ENCODE results near the gene ZNF775.

ZNF775 gene

DNA sequence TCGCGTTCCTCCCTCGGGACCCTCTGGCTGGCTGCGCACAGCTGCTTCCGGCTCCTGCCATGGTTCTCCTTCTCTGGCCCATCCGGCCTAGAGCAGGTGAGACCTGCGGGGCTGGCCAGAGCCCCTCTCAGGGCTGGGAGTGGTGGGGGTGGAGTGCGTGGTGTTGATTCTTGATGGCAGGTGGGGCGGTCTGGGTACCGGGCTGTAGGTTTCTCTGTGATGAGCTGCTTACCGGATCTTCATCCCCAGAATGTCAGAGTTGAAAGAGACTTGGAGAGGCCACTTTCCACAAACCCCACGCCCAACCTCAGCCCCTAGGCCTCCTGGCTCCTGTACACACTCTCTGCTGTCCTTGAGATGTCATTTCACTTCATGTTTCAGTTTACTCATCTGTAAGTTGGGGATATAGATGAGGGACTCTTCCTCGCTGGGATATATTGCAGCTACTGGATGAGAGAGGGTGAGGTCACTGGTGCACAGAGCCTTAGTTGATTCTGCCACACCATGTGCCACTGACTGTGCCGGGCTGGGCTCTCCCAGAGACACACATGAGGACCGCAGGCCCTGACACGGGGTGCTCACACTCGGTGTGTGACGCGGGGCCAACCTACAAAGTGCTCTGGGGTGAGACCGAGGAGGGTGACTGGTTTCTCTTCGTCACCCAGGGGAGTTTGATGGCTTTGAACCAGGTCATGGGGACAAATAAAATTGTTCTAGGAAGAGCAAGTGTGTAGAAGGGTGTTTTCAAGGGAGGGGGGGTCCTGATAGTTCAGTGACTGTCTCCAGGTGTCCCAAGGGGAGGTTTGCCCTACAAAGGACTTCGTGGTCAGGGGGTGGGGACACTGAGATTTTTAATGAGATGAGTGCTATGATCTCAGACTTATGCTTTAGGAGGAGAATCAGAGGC, 29.5 kb downstream of the ZNF775 start:
- FAIRE-seq: peak; percentile 75

DNA sequence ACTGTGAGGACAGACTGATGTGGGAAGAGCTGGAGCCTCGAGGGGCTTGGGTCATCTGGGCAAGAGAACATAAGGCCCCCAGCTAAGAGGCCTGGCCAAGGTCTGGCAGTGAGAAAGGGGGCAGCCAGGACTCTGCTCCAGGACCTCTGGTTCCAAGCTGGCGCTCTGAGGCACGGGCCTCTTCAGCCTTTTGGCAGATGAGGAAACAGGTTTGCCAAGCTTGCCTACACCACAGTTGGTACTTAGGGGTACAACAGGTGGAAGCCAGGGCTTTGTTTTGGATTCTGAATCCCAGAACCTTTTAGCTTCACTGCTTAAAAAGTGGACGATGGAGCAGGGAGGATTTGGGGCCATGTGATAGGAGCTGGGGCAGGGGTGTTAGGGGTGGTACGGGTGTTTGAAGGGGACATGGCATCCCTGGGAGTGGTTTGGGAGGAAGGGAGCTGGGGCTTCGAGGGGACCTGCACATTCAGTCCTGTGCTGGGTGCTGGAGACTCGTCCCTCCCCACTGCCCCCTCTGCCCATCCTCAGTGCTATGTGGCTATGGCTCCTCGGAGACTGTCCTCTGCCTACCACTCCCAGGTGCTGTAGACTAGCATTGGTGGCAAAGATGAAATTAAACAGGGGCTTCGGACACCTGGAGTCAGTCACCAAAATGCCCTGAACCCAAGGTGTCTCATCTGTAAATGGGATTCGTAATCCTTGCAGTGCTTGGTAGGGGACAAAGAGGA, 30.3 kb downstream of the ZNF775 start:
- no peak for DNase-seq (ENCODE audit: extremely low spot score, insufficient read length, low read depth)
- FAIRE-seq: no peak

More for the DNA sequence above, 29.5 kb downstream of the ZNF775 start:
- DNase-seq (ENCODE audit: extremely low spot score, insufficient read length, low read depth): no peak

DNA sequence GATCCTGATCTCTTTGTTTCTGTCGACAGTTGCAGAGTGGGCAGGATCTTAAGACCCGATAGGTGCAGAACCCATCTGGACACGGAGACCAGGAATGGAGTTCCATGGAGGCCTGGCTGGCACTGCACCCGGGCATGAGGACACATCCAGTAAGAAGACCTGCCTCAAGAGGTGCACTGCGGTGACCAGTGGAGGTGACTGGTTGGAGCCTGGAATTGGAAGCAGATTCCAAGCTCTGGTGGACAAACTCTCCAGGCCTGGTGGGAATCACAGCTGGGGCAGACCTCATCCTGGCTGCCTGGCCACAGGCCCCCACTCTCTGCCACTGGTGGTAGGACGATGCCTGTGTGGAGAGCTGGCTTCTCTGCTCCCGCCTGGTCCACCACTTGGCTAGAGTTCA, 31.0 kb downstream of the ZNF775 start:
- FAIRE-seq: no peak
- no peak for DNase-seq (ENCODE audit: extremely low spot score, insufficient read length, low read depth)

DNA sequence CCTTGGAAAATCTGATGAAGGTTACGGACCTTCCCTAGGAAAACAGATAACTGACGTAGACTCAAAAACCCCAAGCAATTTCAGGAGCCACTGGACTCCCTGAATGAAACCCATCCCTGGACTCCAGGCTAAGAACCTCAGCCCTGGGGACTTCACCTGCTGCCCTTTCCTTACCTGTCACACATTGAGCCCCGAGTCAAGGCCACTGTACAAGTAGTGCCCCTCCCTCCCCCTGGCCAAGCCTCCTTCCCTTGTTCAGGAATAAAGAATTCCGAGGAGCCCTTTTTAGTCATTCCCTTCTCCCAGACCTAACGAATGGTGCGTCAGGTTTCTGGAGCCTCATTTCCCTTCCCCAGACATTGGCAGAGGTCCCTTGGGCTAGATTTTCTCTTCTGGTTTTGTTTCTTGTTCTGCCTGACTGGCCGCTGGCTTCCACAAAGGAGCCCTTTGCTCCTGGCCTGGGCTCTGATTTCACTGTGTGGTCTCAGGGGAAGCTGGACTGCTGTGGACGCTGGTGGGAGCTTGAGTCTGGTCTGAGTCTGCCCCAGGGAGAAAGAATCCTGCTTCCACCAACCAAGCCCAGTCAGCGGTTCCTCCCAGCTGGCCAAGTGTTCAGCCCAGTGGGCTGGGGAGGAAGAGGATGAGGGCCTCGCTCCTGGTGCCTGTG, 31.7 kb downstream of the ZNF775 start:
- no peak for FAIRE-seq
- no peak for DNase-seq (ENCODE audit: extremely low spot score, insufficient read length, low read depth)

DNA sequence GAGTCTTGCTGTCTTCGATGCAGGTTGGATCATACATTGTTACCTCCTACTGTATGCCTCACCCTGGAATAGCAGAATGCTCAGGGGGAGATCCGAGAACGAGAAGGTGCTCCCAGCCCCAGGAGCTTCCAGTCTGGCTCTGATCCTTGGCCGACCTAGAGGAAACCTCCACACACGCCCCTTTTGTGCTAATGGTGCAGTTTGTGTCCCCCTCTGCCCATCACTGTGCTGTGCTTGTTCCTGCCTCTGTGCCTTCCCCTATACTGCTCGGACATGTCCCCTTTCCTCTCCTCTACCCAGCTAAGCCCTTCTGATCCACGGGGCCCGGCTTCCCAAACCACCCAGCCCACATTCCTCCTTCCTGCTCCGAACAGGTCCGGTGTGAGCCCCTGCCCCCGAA, 32.5 kb downstream of the ZNF775 start:
- FAIRE-seq: no peak
- no peak for DNase-seq (ENCODE audit: extremely low spot score, insufficient read length, low read depth)

- no peak for FAIRE-seq
- no peak for DNase-seq (ENCODE audit: extremely low spot score, insufficient read length, low read depth)
Measured at GRCh38 chr7:150412016-150412415, 32.9 kb downstream of the ZNF775 start.

- DNase-seq (ENCODE audit: extremely low spot score, insufficient read length, low read depth) (no peak), FAIRE-seq (no peak)
Measured at GRCh38 chr7:150412518-150413488, 33.7 kb downstream of the ZNF775 start.

GRCh38 chr7:150413640-150414081, 34.5 kb downstream of the ZNF775 start:
- FAIRE-seq (no peak), DNase-seq (ENCODE audit: extremely low spot score, insufficient read length, low read depth) (no peak)

- FAIRE-seq: no peak
- DNase-seq (ENCODE audit: extremely low spot score, insufficient read length, low read depth): no peak
Measured at GRCh38 chr7:150415161-150416153, 36.3 kb downstream of the ZNF775 start.

DNA sequence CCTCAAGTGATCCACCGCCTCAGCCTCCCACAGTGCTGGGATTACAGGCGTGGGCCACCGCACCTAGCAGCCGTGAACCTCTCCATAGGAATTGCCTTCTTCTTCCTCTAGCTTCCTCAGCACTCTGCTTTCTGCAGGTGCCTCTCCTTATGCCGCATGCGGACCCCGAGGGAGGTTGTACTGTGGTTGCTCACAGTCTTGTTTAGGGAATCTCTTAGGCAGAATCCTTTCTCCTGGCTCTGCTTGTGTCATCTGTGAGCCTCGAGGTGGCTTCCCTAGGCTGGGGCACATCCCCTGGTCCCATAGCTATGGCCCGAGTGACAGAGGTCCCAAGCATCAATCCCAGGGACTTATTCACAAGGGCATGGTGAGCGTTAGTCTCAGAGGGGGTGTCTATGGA, 38.1 kb downstream of the ZNF775 start:
- DNase-seq (ENCODE audit: extremely low spot score, insufficient read length, low read depth) (no peak), FAIRE-seq (no peak)

DNA sequence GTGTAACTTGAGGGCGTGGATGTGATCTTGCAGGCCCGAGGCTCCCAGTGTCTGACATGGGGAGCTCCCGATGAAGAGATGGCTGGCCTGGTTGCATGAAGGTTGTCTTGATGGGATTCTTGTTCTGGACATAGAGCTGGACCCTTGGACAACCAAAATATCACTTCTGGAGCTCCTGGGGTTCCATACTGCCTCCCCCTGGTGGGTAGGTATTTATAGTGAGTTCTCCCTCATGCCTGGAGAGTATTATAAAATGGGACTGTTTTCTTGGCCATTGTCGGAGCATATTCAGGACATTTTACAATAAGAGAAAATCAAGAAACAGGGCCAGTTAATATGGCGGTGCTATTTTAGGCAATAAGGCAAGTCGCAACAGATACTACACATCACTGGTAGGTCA, 38.7 kb downstream of the ZNF775 start:
- FAIRE-seq (no peak), DNase-seq (ENCODE audit: extremely low spot score, insufficient read length, low read depth) (no peak)

GRCh38 chr7:150420242-150420641, 41.1 kb downstream of the ZNF775 start:
- FAIRE-seq: no peak

GRCh38 chr7:150420987-150421674, 42.0 kb downstream of the ZNF775 start:
- DNase-seq (ENCODE audit: extremely low spot score, insufficient read length, low read depth) (peak; percentile 76), FAIRE-seq (peak; percentile 88)

More at GRCh38 chr7:150420242-150420641, 41.1 kb downstream of the ZNF775 start:
- DNase-seq (ENCODE audit: extremely low spot score, insufficient read length, low read depth): no peak

GRCh38 chr7:150421831-150422230, 42.7 kb downstream of the ZNF775 start:
- DNase-seq (ENCODE audit: extremely low spot score, insufficient read length, low read depth) (no peak), FAIRE-seq (no peak)

- FAIRE-seq (no peak), DNase-seq (ENCODE audit: extremely low spot score, insufficient read length, low read depth) (no peak)
Measured at GRCh38 chr7:150425670-150426069, 46.5 kb downstream of the ZNF775 start.

GRCh38 chr7:150428671-150429451, 49.7 kb downstream of the ZNF775 start:
- DNase-seq (ENCODE audit: extremely low spot score, insufficient read length, low read depth) (no peak), FAIRE-seq (peak; percentile 76)

DNA sequence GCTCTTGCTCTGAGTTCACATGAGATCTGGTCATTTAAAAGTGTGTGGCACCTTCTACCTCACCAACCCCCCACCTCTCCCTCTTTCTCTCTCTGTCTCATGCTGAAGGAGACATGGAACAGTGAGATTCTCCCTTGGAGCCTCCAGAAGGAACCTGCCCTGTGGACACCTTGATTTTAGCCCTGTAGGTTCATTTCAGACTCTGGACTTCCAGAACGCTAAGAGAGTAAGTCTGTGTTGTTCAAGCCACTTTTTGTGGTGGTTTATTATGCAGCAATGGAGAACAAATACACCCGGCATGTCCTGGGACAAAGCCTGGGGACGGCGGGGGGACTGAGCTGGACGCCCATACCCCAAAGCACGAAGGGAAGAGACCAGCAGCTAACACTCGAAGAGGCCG, 50.6 kb downstream of the ZNF775 start:
- FAIRE-seq: no peak
- no peak for DNase-seq (ENCODE audit: extremely low spot score, insufficient read length, low read depth)
